Common myeloid progenitor, CD34-positive (primary cell): ENCODE data around the gene FEV.

Experiments used
- CTCF ChIA-PET: fragments of 350-600 bp; sonication (Branson Sonifier 250); formaldehyde crosslinking; loops from one replicate; lab custom pipeline; 2021; ENCODE audit warnings: antibody characterized with exemption; lab: Charles Lee
- POLR2A ChIA-PET: fragments of 350-600 bp; sonication (Branson Sonifier 250); formaldehyde crosslinking; loops from one replicate; lab custom pipeline; 2021; ENCODE audit warnings: antibody characterized with exemption; lab: Charles Lee
- DNase-seq, 3 donors: peaks; one replicate each; pipeline versions ENCODE4 v3.0.0 to v3.0.0-alpha.2; 2013
- H3K27ac ChIP-seq, 2 experiments: 1 replicate in 1 of 2; 2 replicates in 1 of 2; pipeline ENCODE4 v1.7.0; 2013; ENCODE audit warnings: inconsistent platforms in 2 of 2, low read length in 2 of 2, mild to moderate bottlenecking in 2 of 2, low read depth in 1 of 2, moderate library complexity in 1 of 2; ENCODE audit not compliant: severe bottlenecking in 2 of 2, insufficient read depth in 1 of 2, poor library complexity in 1 of 2
- H3K27me3 ChIP-seq, 5 experiments: replicated peaks in 2 of 5; 1 replicate in 3 of 5; 2 replicates in 2 of 5; pipeline versions ENCODE4 v1.6.1 to v1.7.0; 2013; ENCODE audit warnings: low read length in 4 of 5, mild to moderate bottlenecking in 2 of 5, moderate library complexity in 2 of 5, inconsistent platforms in 1 of 5; ENCODE audit not compliant: insufficient read depth in 5 of 5, control insufficient read depth in 4 of 5
- H3K36me3 ChIP-seq, 4 experiments: 1 replicate in 2 of 4; 2 replicates in 2 of 4; pipeline versions ENCODE4 v1.6.1 to v1.7.0; 2013; ENCODE audit warnings: low read length in 3 of 4, control low read depth in 1 of 4, mild to moderate bottlenecking in 1 of 4; ENCODE audit not compliant: control insufficient read depth in 4 of 4, insufficient read depth in 4 of 4
- H3K4me1 ChIP-seq, 4 experiments: 1 replicate in 3 of 4; 2 replicates in 1 of 4; pipeline versions ENCODE4 v1.6.1 to v1.7.1; 2013; ENCODE audit warnings: low read length in 3 of 4, mild to moderate bottlenecking in 3 of 4, control low read depth in 1 of 4, inconsistent platforms in 1 of 4, moderate library complexity in 1 of 4; ENCODE audit not compliant: control insufficient read depth in 4 of 4, insufficient read depth in 4 of 4; ENCODE audit errors: control extremely low read depth in 1 of 4
- H3K4me3 ChIP-seq, 7 experiments: 1 replicate in 4 of 7; 2 replicates in 3 of 7; pipeline versions ENCODE4 v1.5.1 to v1.7.0; 2013; ENCODE audit warnings: mild to moderate bottlenecking in 7 of 7, low read length in 6 of 7, moderate library complexity in 6 of 7, inconsistent platforms in 2 of 7, low read depth in 2 of 7, control low read depth in 1 of 7; ENCODE audit not compliant: insufficient read depth in 4 of 7, control insufficient read depth in 1 of 7; ENCODE audit errors: extremely low read depth in 1 of 7
- H3K9me3 ChIP-seq, 5 experiments: 1 replicate in 4 of 5; 2 replicates in 1 of 5; pipeline versions ENCODE4 v1.6.1 to v1.7.1; 2013; ENCODE audit warnings: low read length in 4 of 5, mild to moderate bottlenecking in 2 of 5, inconsistent platforms in 1 of 5, low read depth in 1 of 5, moderate library complexity in 1 of 5; ENCODE audit not compliant: control insufficient read depth in 4 of 5, insufficient read depth in 2 of 5; ENCODE audit errors: control extremely low read depth in 1 of 5
- WGBS: methylation state at CpG from one replicate; pipeline ENCODE4 v1.1.5; 2013; ENCODE audit not compliant: insufficient coverage; 5-methylcytosine and 5-hydroxymethylcytosine counted together

FEV gene

GRCh38 chr2:219028141-219028540, 43.2 kb upstream of the FEV start:
- POLR2A ChIA-PET: no interaction called here
- Histone ChIP-seq H3K4me3 (no peak overlapping the region), H3K27ac (no peak overlapping the region), H3K9me3 (no peaks in the 10 kb centered on the region), H3K27me3 (peaks cover 0 to 11% (median 8%) of the 10 kb centered on the region in 5 experiments), H3K4me1 (peaks cover 0 to 2% (median 0%) of the 10 kb centered on the region in 4 experiments), H3K36me3 (no peaks in the 10 kb centered on the region)
- DNase-seq: no peak
- 91% methylated on average over 5 of the region's 5 CpGs for WGBS
- CTCF ChIA-PET: interaction anchor here (0.6 to 10.8 kb wide), 16 partner anchors 10 to 152 kb away, joined by 3 to 162 read pairs (median 4); partner anchors contain the start of gene NHEJ1

- ChIA-PET CTCF (interaction anchor here (0.6 to 10.8 kb wide), 20 partner anchors 8 to 152 kb away, joined by 3 to 162 read pairs (median 4); partner anchors contain the start of gene NHEJ1), POLR2A (no interaction called here)
- no peak for DNase-seq
- Histone ChIP-seq H3K27ac (no peak overlapping the region), H3K4me1 (peaks cover 0 to 2% (median 0%) of the 10 kb centered on the region in 4 experiments), H3K27me3 (peaks cover 0 to 8% (median 6%) of the 10 kb centered on the region in 5 experiments), H3K4me3 (no peak overlapping the region), H3K9me3 (no peaks in the 10 kb centered on the region), H3K36me3 (no peaks in the 10 kb centered on the region)
- WGBS: 97% methylated on average over 20 of the region's 22 CpGs
These were observed 42.6 kb upstream of the FEV start for GRCh38 chr2:219027511-219028055.

- CTCF ChIA-PET: interaction anchor here (0.8 to 10.8 kb wide), 14 partner anchors 9 to 151 kb away, joined by 3 to 162 read pairs (median 4); partner anchors contain the start of gene NHEJ1
- no peak for DNase-seq
- no peaks in the 10 kb centered on the region for H3K36me3 ChIP-seq
- H3K4me3 ChIP-seq: no peak overlapping the region
- H3K27ac ChIP-seq: no peak overlapping the region
- WGBS: 80% methylated on average over 7 of the region's 7 CpGs
- no peaks in the 10 kb centered on the region for H3K9me3 ChIP-seq
- H3K27me3 ChIP-seq: peaks cover 0 to 8% (median 0%) of the 10 kb centered on the region in 5 experiments
- POLR2A ChIA-PET: interaction anchor here (0.6 kb wide), 1 partner anchor 14 kb away, joined by 3 read pairs; no protein-coding TSS in a partner anchor
- peaks cover 0 to 2% (median 0%) of the 10 kb centered on the region in 4 experiments for H3K4me1 ChIP-seq
These were observed 42.0 kb upstream of the FEV start for GRCh38 chr2:219026946-219027345.

GRCh38 chr2:219025637-219026585, 40.9 kb upstream of the FEV start:
- Histone ChIP-seq H3K9me3 (no peaks in the 10 kb centered on the region), H3K4me1 (no peaks in the 10 kb centered on the region), H3K4me3 (no peak overlapping the region), H3K36me3 (no peaks in the 10 kb centered on the region), H3K27ac (no peak overlapping the region), H3K27me3 (peaks cover 0 to 11% (median 0%) of the 10 kb centered on the region in 5 experiments)
- 97% methylated on average over 12 of the region's 18 CpGs for WGBS
- ChIA-PET POLR2A (interaction anchor here (0.6 to 1.2 kb wide), 2 partner anchors 15 to 21 kb away, joined by 3 read pairs; no protein-coding TSS in a partner anchor), CTCF (interaction anchor here (1.2 to 10.8 kb wide), 7 partner anchors 10 to 253 kb away, joined by 3 to 162 read pairs (median 5); partner anchors contain the start of genes DNAJB2 and NHEJ1)
- no peak for DNase-seq

GRCh38 chr2:219024059-219024458, 39.1 kb upstream of the FEV start:
- POLR2A ChIA-PET: no interaction called here
- Histone ChIP-seq H3K9me3 (no peaks in the 10 kb centered on the region), H3K27ac (no peak overlapping the region), H3K36me3 (no peaks in the 10 kb centered on the region), H3K27me3 (peaks cover 0 to 16% (median 1%) of the 10 kb centered on the region in 5 experiments), H3K4me3 (no peak overlapping the region), H3K4me1 (no peaks in the 10 kb centered on the region)
- CTCF ChIA-PET: interaction anchor here (0.7 to 10.8 kb wide), 4 partner anchors 13 to 129 kb away, joined by 3 to 162 read pairs (median 30); partner anchors contain the start of gene NHEJ1
- DNase-seq: no peak
- WGBS: 97% methylated on average over 5 of the region's 11 CpGs

- DNase-seq: no peak
- H3K36me3 ChIP-seq: no peaks in the 10 kb centered on the region
- 87% methylated on average over 10 of the region's 12 CpGs for WGBS
- no peaks in the 10 kb centered on the region for H3K9me3 ChIP-seq
- ChIA-PET CTCF (interaction anchor here (0.7 to 10.8 kb wide), 3 partner anchors 9 to 130 kb away, joined by 3 to 162 read pairs (median 4); partner anchors contain the start of gene NHEJ1), POLR2A (no interaction called here)
- no peak overlapping the region for H3K27ac ChIP-seq
- H3K4me3 ChIP-seq: no peak overlapping the region
- H3K4me1 ChIP-seq: no peaks in the 10 kb centered on the region
- H3K27me3 ChIP-seq: peaks cover 0 to 18% (median 1%) of the 10 kb centered on the region in 5 experiments
These were observed 38.1 kb upstream of the FEV start for GRCh38 chr2:219023045-219023605.
